Vagina (tissue), 2 donors: Measurements from ENCODE around the gene NRG3. TPM values are rescaled to one million over a fixed set of nuclear protein-coding genes. Genes with fewer than 3 reads are reported as not detected.

Experiments used
- DNase-seq, 2 donors: peaks; one replicate each; pipeline ENCODE4 v3.0.0-alpha.2; 2017; ENCODE audit errors: extremely low spot score in 2 of 2
- H3K27ac ChIP-seq: fragments of 200-600 bp; sonication (generic); one replicate; pipeline ENCODE4 v1.5.1; 2019
- H3K27me3 ChIP-seq: fragments of 200-600 bp; sonication (generic); one replicate; pipeline ENCODE4 v1.5.1; 2019
- H3K36me3 ChIP-seq, 2 donors: fragments of 200-600 bp; sonication (generic); one replicate each; pipeline ENCODE4 v1.5.1; 2017 to 2019
- H3K4me1 ChIP-seq: fragments of 200-600 bp; sonication (generic); one replicate; pipeline ENCODE4 v1.5.1; 2019
- H3K4me3 ChIP-seq, 2 donors: fragments of 200-600 bp; sonication (generic); 1 replicate in 1 of 2; 2 replicates in 1 of 2; pipeline ENCODE4 v1.5.1; 2016 to 2019
- H3K9me3 ChIP-seq: fragments of 200-600 bp; sonication (generic); one replicate; pipeline ENCODE4 v1.5.1; 2019
- CTCF ChIP-seq, 3 experiments: fragments of 450-650 bp in 2 of 3; fragments of 200-600 bp in 1 of 3; sonication (generic) in 1 of 3; IDR thresholded peaks; one replicate each; pipeline ENCODE4 v1.5.1; 2017 to 2019; ENCODE audit warnings: antibody characterized with exemption in 3 of 3, mild to moderate bottlenecking in 2 of 3, moderate library complexity in 2 of 3
- POLR2A ChIP-seq, 2 donors: fragments of 450-650 bp; IDR thresholded peaks; one replicate each; pipeline ENCODE4 v1.6.1; 2017; ENCODE audit warnings: antibody characterized with exemption in 2 of 2, mild to moderate bottlenecking in 2 of 2, moderate library complexity in 2 of 2
- POLR2AphosphoS5 ChIP-seq, 2 donors: sonication (generic); formaldehyde crosslinking; IDR thresholded peaks; one replicate each; pipeline ENCODE4 v1.9.0; 2017; ENCODE audit warnings: antibody characterized with exemption in 2 of 2, mild to moderate bottlenecking in 2 of 2, low read depth in 1 of 2; ENCODE audit not compliant: insufficient read depth in 1 of 2
- intact Hi-C: fragments of 100-400 bp; cut with DNase I; formaldehyde crosslinking; loops from one replicate; pipeline ENCODE4 v1.15.1; 2023
- total RNA-seq: library from RNA; depleted of rRNA; stranded (reverse); fragments of >200 nt; gene quantifications from one replicate; pipeline ENCODE4 v1.2.3, GENCODE V29; 2016

NRG3 gene
- total RNA-seq, 1 donor from 2014 or later, result not detected

DNA sequence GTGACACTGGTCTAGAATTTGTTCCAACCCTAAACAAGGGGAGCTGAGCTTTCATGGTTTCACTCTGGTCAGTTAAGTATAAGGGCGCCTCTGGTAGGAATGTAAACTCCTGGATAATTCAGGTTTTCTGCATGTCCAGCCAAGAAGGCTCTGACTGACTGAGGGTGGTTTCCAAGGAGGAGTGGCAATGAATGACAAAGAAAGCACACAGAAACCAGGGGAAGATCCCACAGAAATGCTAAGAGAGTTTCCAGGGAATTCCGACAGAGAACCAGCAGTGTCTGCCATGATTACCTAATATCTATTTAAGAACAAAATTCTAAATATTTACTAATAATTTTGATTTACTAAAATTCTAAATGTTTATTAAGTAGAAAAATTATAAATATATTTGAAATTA is 27.3 kb upstream of the NRG3 start:
- TF ChIP-seq POLR2AphosphoS5 (IDR thresholded peaks at IDR 0.05; ENCODE audit: insufficient read depth in 1 of 2, low read depth in 1 of 2), result no peak
- no peak for TF ChIP-seq CTCF (IDR thresholded peaks at IDR 0.05)
- no peak for TF ChIP-seq POLR2A (IDR thresholded peaks at IDR 0.05)
- Histone ChIP-seq H3K4me3 (no peak overlapping the region), H3K27me3 (no peaks in the 10 kb centered on the region), H3K27ac (no peak overlapping the region), H3K4me1 (no peaks in the 10 kb centered on the region), H3K36me3 (no peaks in the 10 kb centered on the region), H3K9me3 (no peaks in the 10 kb centered on the region)
- intact Hi-C loops, result no loop called here
- no peak for DNase-seq

DNA sequence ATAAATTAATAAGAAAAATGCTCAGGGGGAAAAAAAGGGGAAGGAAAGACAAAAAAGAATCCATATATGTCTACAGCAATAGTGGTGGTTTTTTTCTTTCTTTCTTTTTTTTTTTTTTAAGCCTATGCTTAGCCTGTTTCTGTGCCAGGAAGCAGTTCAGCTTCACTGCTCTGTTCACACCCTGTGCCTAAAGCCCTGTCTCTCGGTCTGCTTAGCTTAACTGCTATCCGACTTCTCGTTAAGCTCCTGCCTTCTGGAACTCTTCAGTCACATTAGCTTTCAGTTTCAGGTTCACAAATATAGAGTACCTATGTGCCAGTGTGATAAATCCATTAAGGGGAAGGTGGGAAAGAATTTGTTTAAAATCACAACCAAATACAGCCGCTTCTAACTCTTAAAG is 26.5 kb upstream of the NRG3 start:
- Histone ChIP-seq H3K4me1 (no peaks in the 10 kb centered on the region), H3K27me3 (no peaks in the 10 kb centered on the region), H3K36me3 (no peaks in the 10 kb centered on the region), H3K4me3 (no peak overlapping the region), H3K9me3 (no peaks in the 10 kb centered on the region), H3K27ac (no peak overlapping the region)
- intact Hi-C loops, result no loop called here
- TF ChIP-seq POLR2AphosphoS5 (IDR thresholded peaks at IDR 0.05; ENCODE audit: insufficient read depth in 1 of 2, low read depth in 1 of 2), result no peak
- no peak for TF ChIP-seq CTCF (IDR thresholded peaks at IDR 0.05)
- no peak for TF ChIP-seq POLR2A (IDR thresholded peaks at IDR 0.05)
- DNase-seq, result no peak

- no peak overlapping the region for H3K4me3 ChIP-seq
- intact Hi-C loops, result no loop called here
- TF ChIP-seq POLR2AphosphoS5 (IDR thresholded peaks at IDR 0.05; ENCODE audit: insufficient read depth in 1 of 2, low read depth in 1 of 2) (no peak), CTCF (IDR thresholded peaks at IDR 0.05) (no peak), POLR2A (IDR thresholded peaks at IDR 0.05) (no peak)
- no peaks in the 10 kb centered on the region for H3K9me3 ChIP-seq
- no peaks in the 10 kb centered on the region for H3K4me1 ChIP-seq
- H3K27me3 ChIP-seq, result no peaks in the 10 kb centered on the region
- H3K36me3 ChIP-seq, result no peaks in the 10 kb centered on the region
- H3K27ac ChIP-seq, result no peak overlapping the region
- no peak for DNase-seq
Observed at GRCh38 chr10:81848931-81849330, 26.1 kb upstream of the NRG3 start.

DNA sequence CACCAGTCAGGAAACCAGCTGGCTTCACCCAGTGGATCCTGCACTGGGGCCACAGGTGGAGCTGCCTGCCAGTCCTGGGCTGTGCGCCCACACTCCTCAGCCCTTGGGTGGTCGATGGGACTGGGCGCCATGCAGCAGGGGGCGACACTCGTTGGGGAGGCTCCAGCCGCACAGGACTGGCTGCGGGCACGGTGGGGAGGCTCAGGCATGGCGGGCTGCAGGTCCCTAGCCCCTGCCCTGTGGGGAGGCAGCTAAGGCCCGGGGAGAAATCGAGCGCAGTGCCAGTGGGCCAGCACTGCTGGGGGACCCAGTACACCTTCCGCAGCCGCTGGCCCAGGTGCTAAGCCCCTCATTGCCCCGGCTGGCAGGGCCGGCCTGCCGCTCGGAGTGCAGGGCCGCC is 12.4 kb upstream of the NRG3 start:
- TF ChIP-seq POLR2A (IDR thresholded peaks at IDR 0.05) (no peak), POLR2AphosphoS5 (IDR thresholded peaks at IDR 0.05; ENCODE audit: insufficient read depth in 1 of 2, low read depth in 1 of 2) (no peak), CTCF (IDR thresholded peaks at IDR 0.05) (no peak)
- Histone ChIP-seq H3K4me3 (no peak overlapping the region), H3K27ac (no peak overlapping the region), H3K4me1 (no peaks in the 10 kb centered on the region), H3K9me3 (no peaks in the 10 kb centered on the region), H3K27me3 (no peaks in the 10 kb centered on the region), H3K36me3 (no peaks in the 10 kb centered on the region)
- no peak for DNase-seq
- intact Hi-C loops, result no loop called here

- intact Hi-C loops, result no loop called here
Observed at GRCh38 chr10:81863771-81864170, 11.2 kb upstream of the NRG3 start.

More at GRCh38 chr10:81863771-81864170, 11.2 kb upstream of the NRG3 start:
- Histone ChIP-seq H3K27me3 (no peaks in the 10 kb centered on the region), H3K36me3 (no peaks in the 10 kb centered on the region), H3K27ac (no peak overlapping the region), H3K9me3 (no peaks in the 10 kb centered on the region), H3K4me1 (no peaks in the 10 kb centered on the region), H3K4me3 (no peak overlapping the region)
- no peak for DNase-seq
- no peak for TF ChIP-seq POLR2AphosphoS5 (IDR thresholded peaks at IDR 0.05; ENCODE audit: insufficient read depth in 1 of 2, low read depth in 1 of 2)
- TF ChIP-seq CTCF (IDR thresholded peaks at IDR 0.05), result no peak
